ENCODE results near the gene HDDC3.

The HDDC3 gene

GRCh38 chr15:90953947-90954711 is 21.8 kb upstream of the HDDC3 start:
- DNase-seq = no peak

- no peak for DNase-seq
These were observed 20.7 kb upstream of the HDDC3 start for GRCh38 chr15:90952901-90953677.

- DNase-seq = no peak
These were observed 18.3 kb upstream of the HDDC3 start for GRCh38 chr15:90950676-90951075.

- DNase-seq = no peak
These were observed 17.8 kb upstream of the HDDC3 start for GRCh38 chr15:90949979-90950675.

GRCh38 chr15:90948506-90948905 is 16.2 kb upstream of the HDDC3 start:
- DNase-seq = no peak

- no peak for DNase-seq
These were observed 15.4 kb upstream of the HDDC3 start for GRCh38 chr15:90947577-90948357.

GRCh38 chr15:90946941-90947576 is 14.7 kb upstream of the HDDC3 start:
- no peak for DNase-seq

- DNase-seq = no peak
These were observed 14.2 kb upstream of the HDDC3 start for GRCh38 chr15:90946538-90946937.

- DNase-seq = no peak
These were observed 12.7 kb upstream of the HDDC3 start for GRCh38 chr15:90945091-90945490.

GRCh38 chr15:90942354-90943120 is 10.2 kb upstream of the HDDC3 start:
- DNase-seq = no peak

GRCh38 chr15:90941038-90941437 is 8.7 kb upstream of the HDDC3 start:
- DNase-seq = no peak

GRCh38 chr15:90939756-90940155 is 7.4 kb upstream of the HDDC3 start:
- DNase-seq = no peak

- DNase-seq = no peak
These were observed 5.9 kb upstream of the HDDC3 start for GRCh38 chr15:90938261-90938660.

- no peak for DNase-seq
These were observed 4.5 kb upstream of the HDDC3 start for GRCh38 chr15:90936823-90937222.

GRCh38 chr15:90934949-90935751 is 2.8 kb upstream of the HDDC3 start, which contains the start of gene UNC45A:
Gene UNC45A (plus strand): TSS chr15:90935285. CDS start chr15:90935325, 40 bp downstream.
- peak; percentile 98 for DNase-seq

- DNase-seq = peak; percentile 82
These were observed 2.1 kb upstream of the HDDC3 start for GRCh38 chr15:90934256-90934948.

GRCh38 chr15:90933301-90933700 is 952 bp upstream of the HDDC3 start:
- DNase-seq = no peak

GRCh38 chr15:90932660-90932991 is 277 bp upstream of the HDDC3 start:
- no peak for DNase-seq

GRCh38 chr15:90931575-90931827 is 848 bp downstream of the HDDC3 start:
- no peak for DNase-seq

GRCh38 chr15:90930861-90931574 is 1.3 kb downstream of the HDDC3 start:
- DNase-seq = no peak
